Skeletal muscle satellite cell (primary cell): ENCODE data around the gene TEX2.

ENCODE experiments used
- H3K27me3 ChIP-seq: 2 replicates; pipeline ENCODE4 v1.7.0; 2013; ENCODE audit warnings: low read length; ENCODE audit not compliant: control insufficient read depth, insufficient read depth
- H3K36me3 ChIP-seq: 2 replicates; pipeline ENCODE4 v1.7.0; 2013; ENCODE audit warnings: mild to moderate bottlenecking, control low read depth, low read length; ENCODE audit not compliant: insufficient read depth
- H3K4me1 ChIP-seq: 2 replicates; pipeline ENCODE4 v1.7.0; 2013; ENCODE audit warnings: low read length; ENCODE audit not compliant: control insufficient read depth, insufficient read depth
- H3K4me2 ChIP-seq: 2 replicates; pipeline ENCODE4 v1.7.0; 2013; ENCODE audit warnings: mild to moderate bottlenecking, low read length
- H3K4me3 ChIP-seq: 2 replicates; pipeline ENCODE4 v1.7.0; 2013; ENCODE audit warnings: low read length
- H3K9ac ChIP-seq: 2 replicates; pipeline ENCODE4 v1.7.0; 2013; ENCODE audit warnings: mild to moderate bottlenecking, low read depth, low read length, moderate library complexity
- H3K9me3 ChIP-seq: replicated peaks from 2 replicates; pipeline ENCODE4 v1.7.0; 2013; ENCODE audit warnings: mild to moderate bottlenecking, control low read depth, low read length

The TEX2 gene

GRCh38 chr17:64151016-64151368, 112.1 kb downstream of the TEX2 start:
- Histone ChIP-seq H3K27me3 (no peaks in the 10 kb centered on the region), H3K9me3 (no peaks in the 10 kb centered on the region), H3K4me1 (peaks cover 22% of the 10 kb centered on the region), H3K4me3 (no peak overlapping the region), H3K9ac (no peak overlapping the region), H3K4me2 (no peak overlapping the region), H3K36me3 (peaks cover 20% of the 10 kb centered on the region)

GRCh38 chr17:64150237-64151015, 112.6 kb downstream of the TEX2 start:
- no peak overlapping the region for H3K9ac ChIP-seq
- H3K4me3 ChIP-seq = no peak overlapping the region
- no peaks in the 10 kb centered on the region for H3K27me3 ChIP-seq
- H3K9me3 ChIP-seq = no peaks in the 10 kb centered on the region
- H3K4me2 ChIP-seq = no peak overlapping the region
- H3K36me3 ChIP-seq = peaks cover 20% of the 10 kb centered on the region
- H3K4me1 ChIP-seq = peaks cover 20% of the 10 kb centered on the region

GRCh38 chr17:64149196-64149595, 113.9 kb downstream of the TEX2 start:
- Histone ChIP-seq H3K4me3 (no peak overlapping the region), H3K4me2 (no peak overlapping the region), H3K9me3 (no peaks in the 10 kb centered on the region), H3K4me1 (peaks cover 24% of the 10 kb centered on the region), H3K9ac (no peak overlapping the region), H3K27me3 (no peaks in the 10 kb centered on the region), H3K36me3 (peaks cover 20% of the 10 kb centered on the region)

GRCh38 chr17:64148699-64149098, 114.4 kb downstream of the TEX2 start:
- Histone ChIP-seq H3K4me1 (peaks cover 24% of the 10 kb centered on the region), H3K36me3 (peaks cover 16% of the 10 kb centered on the region), H3K9ac (no peak overlapping the region), H3K27me3 (no peaks in the 10 kb centered on the region), H3K4me2 (no peak overlapping the region), H3K4me3 (no peak overlapping the region), H3K9me3 (no peaks in the 10 kb centered on the region)

- no peak overlapping the region for H3K9ac ChIP-seq
- H3K36me3 ChIP-seq = peaks cover 11% of the 10 kb centered on the region
- no peaks in the 10 kb centered on the region for H3K9me3 ChIP-seq
- H3K4me2 ChIP-seq = no peak overlapping the region
- no peak overlapping the region for H3K4me3 ChIP-seq
- no peaks in the 10 kb centered on the region for H3K27me3 ChIP-seq
- H3K4me1 ChIP-seq = peaks cover 24% of the 10 kb centered on the region
Observed at GRCh38 chr17:64148017-64148631, 114.9 kb downstream of the TEX2 start.

GRCh38 chr17:64147110-64148016, 115.7 kb downstream of the TEX2 start:
- Histone ChIP-seq H3K36me3 (peaks cover 9% of the 10 kb centered on the region), H3K9me3 (no peaks in the 10 kb centered on the region), H3K4me2 (peak overlapping the region; percentile 97), H3K4me3 (peak overlapping the region; percentile 87), H3K9ac (peak overlapping the region; percentile 95), H3K27me3 (no peaks in the 10 kb centered on the region), H3K4me1 (peaks cover 24% of the 10 kb centered on the region)

- Histone ChIP-seq H3K36me3 (peaks cover 9% of the 10 kb centered on the region), H3K4me3 (peak overlapping the region; percentile 87), H3K9me3 (no peaks in the 10 kb centered on the region), H3K27me3 (no peaks in the 10 kb centered on the region), H3K4me1 (peaks cover 24% of the 10 kb centered on the region), H3K4me2 (peak overlapping the region; percentile 97), H3K9ac (peak overlapping the region; percentile 95)
Observed at GRCh38 chr17:64146418-64147109, 116.5 kb downstream of the TEX2 start.

GRCh38 chr17:64145751-64146417, 117.2 kb downstream of the TEX2 start:
- Histone ChIP-seq H3K9me3 (no peaks in the 10 kb centered on the region), H3K4me2 (peak overlapping the region; percentile 97), H3K27me3 (no peaks in the 10 kb centered on the region), H3K9ac (peak overlapping the region; percentile 95), H3K4me3 (peak overlapping the region; percentile 87), H3K4me1 (peaks cover 24% of the 10 kb centered on the region), H3K36me3 (peaks cover 9% of the 10 kb centered on the region)

- peak overlapping the region; percentile 87 for H3K4me3 ChIP-seq
- H3K9me3 ChIP-seq = no peaks in the 10 kb centered on the region
- peaks cover 20% of the 10 kb centered on the region for H3K4me1 ChIP-seq
- H3K36me3 ChIP-seq = peaks cover 9% of the 10 kb centered on the region
- H3K9ac ChIP-seq = peak overlapping the region; percentile 69
- no peaks in the 10 kb centered on the region for H3K27me3 ChIP-seq
- peak overlapping the region; percentile 88 for H3K4me2 ChIP-seq
Observed at GRCh38 chr17:64145375-64145750, 117.7 kb downstream of the TEX2 start.

GRCh38 chr17:64139542-64139941, 123.5 kb downstream of the TEX2 start:
- no peak overlapping the region for H3K4me3 ChIP-seq
- no peaks in the 10 kb centered on the region for H3K27me3 ChIP-seq
- H3K9me3 ChIP-seq = no peaks in the 10 kb centered on the region
- H3K4me2 ChIP-seq = no peak overlapping the region
- H3K36me3 ChIP-seq = no peaks in the 10 kb centered on the region
- H3K9ac ChIP-seq = no peak overlapping the region
- no peaks in the 10 kb centered on the region for H3K4me1 ChIP-seq
